OCI-LY7 (cell line): Measurements from ENCODE around the gene FKBP9. TPM values are rescaled to one million over a fixed set of nuclear protein-coding genes. Genes with fewer than 3 reads are reported as not detected.

Experiments used
- BruUV-seq: library from RNA; stranded (reverse); fragments of 400-500 nt; replicated peaks from 2 replicates; lab custom pipeline; 2021; lab: Mats Ljungman, UMichigan
- CTCF ChIA-PET: fragments of 300-600 bp; sonication (Branson Sonifier 250); formaldehyde crosslinking; loops from one replicate; lab custom pipeline; 2022; ENCODE audit warnings: antibody characterized with exemption; ENCODE audit not compliant: unreplicated experiment; lab: Charles Lee
- POLR2A ChIA-PET: fragments of 300-600 bp; sonication (Branson Sonifier 250); formaldehyde crosslinking; loops from one replicate; lab custom pipeline; 2022; ENCODE audit warnings: antibody characterized with exemption; lab: Charles Lee
- DNase-seq: peaks from one replicate; pipeline ENCODE4 v3.0.0-alpha.2; 2015; ENCODE audit warnings: low spot score
- H2AFZ ChIP-seq: fragments of 200-600 bp; sonication (generic), shearing (Covaris generic); 2 replicates; pipeline ENCODE4 v1.6.1; 2014; ENCODE audit warnings: mild to moderate bottlenecking, antibody characterized with exemption, low read length, moderate library complexity
- H3K27ac ChIP-seq: fragments of 200-600 bp; sonication (generic); 2 replicates; pipeline ENCODE4 v1.5.1; 2014; ENCODE audit warnings: mixed run types, low read depth, mild to moderate bottlenecking, moderate library complexity, low read length, inconsistent platforms; ENCODE audit not compliant: poor library complexity, severe bottlenecking
- H3K36me3 ChIP-seq: fragments of 200-600 bp; sonication (generic); 2 replicates; pipeline ENCODE4 v1.6.1; 2014; ENCODE audit warnings: mild to moderate bottlenecking, antibody characterized with exemption, low read length, moderate library complexity, mixed read lengths; ENCODE audit not compliant: insufficient read depth
- H3K4me1 ChIP-seq: fragments of 200-600 bp; sonication (generic); 2 replicates; pipeline ENCODE4 v1.5.1; 2014; ENCODE audit warnings: mild to moderate bottlenecking, low read length; ENCODE audit not compliant: insufficient read depth, poor library complexity, severe bottlenecking
- H3K4me2 ChIP-seq: fragments of 200-600 bp; sonication (generic); 2 replicates; pipeline ENCODE4 v1.6.1; 2014; ENCODE audit warnings: mild to moderate bottlenecking, low read length
- H3K4me3 ChIP-seq: fragments of 200-600 bp; sonication (generic); 2 replicates; pipeline ENCODE4 v1.5.1; 2014; ENCODE audit warnings: mild to moderate bottlenecking, low read depth, low read length; ENCODE audit not compliant: poor library complexity, severe bottlenecking
- H3K79me2 ChIP-seq: fragments of 200-600 bp; sonication (generic); 2 replicates; pipeline ENCODE4 v1.6.1; 2016; ENCODE audit warnings: low read depth, mild to moderate bottlenecking, low read length, moderate library complexity, mixed read lengths; ENCODE audit not compliant: insufficient read depth
- H3K9me2 ChIP-seq: fragments of 200-600 bp; sonication (generic); 2 replicates; pipeline ENCODE4 v1.6.1; 2016; ENCODE audit warnings: mild to moderate bottlenecking, low read length, mixed read lengths; ENCODE audit not compliant: insufficient read depth
- H3K9me3 ChIP-seq: fragments of 200-600 bp; sonication (generic); 2 replicates; pipeline ENCODE4 v1.6.1; 2014; ENCODE audit warnings: mild to moderate bottlenecking, mixed run types, low read length, mixed read lengths
- H4K20me1 ChIP-seq: fragments of 200-600 bp; sonication (generic); 2 replicates; pipeline ENCODE4 v1.6.1; 2014; ENCODE audit warnings: mild to moderate bottlenecking, antibody characterized with exemption, low read length, moderate library complexity, mixed read lengths; ENCODE audit not compliant: insufficient read depth
- EZH2phosphoT487 ChIP-seq: fragments of 200-600 bp; sonication (generic); IDR thresholded peaks from 2 replicates; pipeline ENCODE4 v1.6.1; 2018; ENCODE audit warnings: low read depth, borderline replicate concordance, mild to moderate bottlenecking, mixed run types, antibody characterized with exemption, low read length, moderate library complexity, mixed read lengths
- intact Hi-C: fragments of 100-400 bp; cut with micrococcal nuclease; formaldehyde crosslinking; loops from one replicate; pipeline ENCODE4 v1.10.0; 2022; ENCODE audit not compliant: unreplicated experiment
- total RNA-seq, 2 experiments: library from RNA; depleted of rRNA in 1 of 2; stranded (reverse); fragments of >200 nt in 1 of 2; shearing (Covaris generic) in 1 of 2; gene quantifications; 2 replicates each; pipeline ENCODE4 v1.2.3, GENCODE V29; 2014 to 2022
- TF ChIP-seq, protein P1 (sequence below): fragments of 200-600 bp; sonication (generic); conservative IDR thresholded peaks from 2 replicates; pipeline ENCODE4 v1.5.1; 2014; ENCODE audit warnings: mild to moderate bottlenecking, antibody characterized with exemption, low read length, moderate library complexity, mixed read lengths

The FKBP9 gene
- total RNA-seq, 2 experiments from 2014 or later, result 0.73 TPM; not detected in 1

DNA sequence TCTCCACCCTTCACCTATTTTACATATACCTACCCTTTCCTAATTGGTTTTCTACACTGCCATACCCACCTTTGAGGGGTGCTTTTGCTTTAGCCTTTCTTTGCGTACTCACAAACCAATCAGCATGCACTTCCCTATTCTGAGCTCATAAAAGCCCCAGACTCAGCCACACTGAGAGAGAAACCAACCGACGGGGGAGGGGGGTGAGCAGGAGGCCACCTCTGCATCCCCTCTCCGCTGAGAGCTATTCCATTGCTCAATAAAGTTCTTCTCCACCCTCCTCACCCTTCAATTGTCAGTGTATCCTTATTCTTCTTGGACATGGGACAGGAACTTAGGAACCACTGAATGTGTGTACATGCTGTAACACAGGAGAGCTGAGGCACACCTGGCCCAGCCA, 9.0 kb upstream of the FKBP9 start:
- Histone ChIP-seq H3K9me3 (peaks cover 21% of the 10 kb centered on the region), H3K27ac (no peak overlapping the region), H3K4me1 (no peaks in the 10 kb centered on the region), H4K20me1 (no peaks in the 10 kb centered on the region), H3K4me2 (no peak overlapping the region), H3K9me2 (no peaks in the 10 kb centered on the region), H3K36me3 (no peaks in the 10 kb centered on the region), H2AFZ (no peak overlapping the region), H3K4me3 (no peak overlapping the region), H3K79me2 (no peaks in the 10 kb centered on the region)
- ChIA-PET CTCF (no interaction called here), POLR2A (interaction anchor here (0.6 kb wide), 1 partner anchor 57 kb away, joined by 5 read pairs; no protein-coding TSS in a partner anchor)
- no TSS peak for BruUV-seq
- TF ChIP-seq, protein P1, sequence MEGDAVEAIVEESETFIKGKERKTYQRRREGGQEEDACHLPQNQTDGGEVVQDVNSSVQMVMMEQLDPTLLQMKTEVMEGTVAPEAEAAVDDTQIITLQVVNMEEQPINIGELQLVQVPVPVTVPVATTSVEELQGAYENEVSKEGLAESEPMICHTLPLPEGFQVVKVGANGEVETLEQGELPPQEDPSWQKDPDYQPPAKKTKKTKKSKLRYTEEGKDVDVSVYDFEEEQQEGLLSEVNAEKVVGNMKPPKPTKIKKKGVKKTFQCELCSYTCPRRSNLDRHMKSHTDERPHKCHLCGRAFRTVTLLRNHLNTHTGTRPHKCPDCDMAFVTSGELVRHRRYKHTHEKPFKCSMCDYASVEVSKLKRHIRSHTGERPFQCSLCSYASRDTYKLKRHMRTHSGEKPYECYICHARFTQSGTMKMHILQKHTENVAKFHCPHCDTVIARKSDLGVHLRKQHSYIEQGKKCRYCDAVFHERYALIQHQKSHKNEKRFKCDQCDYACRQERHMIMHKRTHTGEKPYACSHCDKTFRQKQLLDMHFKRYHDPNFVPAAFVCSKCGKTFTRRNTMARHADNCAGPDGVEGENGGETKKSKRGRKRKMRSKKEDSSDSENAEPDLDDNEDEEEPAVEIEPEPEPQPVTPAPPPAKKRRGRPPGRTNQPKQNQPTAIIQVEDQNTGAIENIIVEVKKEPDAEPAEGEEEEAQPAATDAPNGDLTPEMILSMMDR, result no peak
- no peak for TF ChIP-seq EZH2phosphoT487
- intact Hi-C loops, result loop anchor here (10.0 kb wide), 1 partner anchor 157 kb away; the partner anchor contains the start of gene RP9
- DNase-seq, result peak; percentile 9

- BruUV-seq, result no TSS peak
- CTCF ChIA-PET, result no interaction called here
- intact Hi-C loops, result no loop called here
Observed at GRCh38 chr7:32952876-32953275, 4.4 kb upstream of the FKBP9 start.

More at GRCh38 chr7:32952876-32953275, 4.4 kb upstream of the FKBP9 start:
- H3K36me3 ChIP-seq, result no peaks in the 10 kb centered on the region
- peaks cover 7% of the 10 kb centered on the region for H3K9me3 ChIP-seq
- POLR2A ChIA-PET, result no interaction called here
- no peaks in the 10 kb centered on the region for H3K9me2 ChIP-seq
- H4K20me1 ChIP-seq, result no peaks in the 10 kb centered on the region
- no peak overlapping the region for H3K27ac ChIP-seq
- no peak for DNase-seq
- no peak overlapping the region for H3K4me3 ChIP-seq
- TF ChIP-seq, protein P1, result no peak
- no peak for TF ChIP-seq EZH2phosphoT487
- H3K79me2 ChIP-seq, result no peaks in the 10 kb centered on the region
- no peak overlapping the region for H3K4me2 ChIP-seq
- H3K4me1 ChIP-seq, result no peaks in the 10 kb centered on the region
- no peak overlapping the region for H2AFZ ChIP-seq
